HEK293 (cell line): ENCODE data around the gene ART5.

Source experiments
- CTCF ChIA-PET: fragments of 350-600 bp; formaldehyde crosslinking; extraction: SDS; loops from one replicate; lab custom pipeline; 2021; ENCODE audit warnings: antibody characterized with exemption; lab: Yijun Ruan, JAX
- POLR2A ChIA-PET: fragments of 300-600 bp; formaldehyde crosslinking; extraction: SDS; loops from one replicate; lab custom pipeline; 2020; ENCODE audit warnings: antibody characterized with exemption, inconsistent platforms; lab: Yijun Ruan, JAX
- H3K27ac ChIP-seq: fragments of 200-500 bp; sonication (Bioruptor generic); 2 replicates; pipeline ENCODE4 v1.5.1; 2014; ENCODE audit warnings: low read depth, low read length, control low read depth, inconsistent platforms; ENCODE audit errors: extremely low read depth
- H3K36me3 ChIP-seq, 2 experiments: fragments of 200-500 bp in 1 of 2; sonication (Bioruptor generic) in 1 of 2; 1 replicate in 1 of 2; 2 replicates in 1 of 2; pipeline ENCODE4 v1.5.1; 2014 to 2017; ENCODE audit warnings: inconsistent platforms in 2 of 2, low read length in 2 of 2; ENCODE audit not compliant: control insufficient read depth in 2 of 2, insufficient read depth in 1 of 2
- H3K4me1 ChIP-seq: fragments of 200-500 bp; sonication (Bioruptor generic); 2 replicates; pipeline ENCODE4 v1.5.1; 2014; ENCODE audit warnings: mild to moderate bottlenecking, low read length, inconsistent platforms; ENCODE audit not compliant: control insufficient read depth, insufficient read depth
- H3K4me3 ChIP-seq: 2 replicates; pipeline ENCODE4 v1.5.1; 2011; ENCODE audit warnings: low read depth, mild to moderate bottlenecking, control low read depth, low read length, moderate library complexity
- H3K9me3 ChIP-seq: fragments of 200-500 bp; sonication (Bioruptor generic); 2 replicates; pipeline ENCODE4 v1.5.1; 2014; ENCODE audit warnings: low read depth, low read length, inconsistent platforms; ENCODE audit not compliant: control insufficient read depth, insufficient read depth
- FEZF1 ChIP-seq: fragments of 450-650 bp; formaldehyde crosslinking; IDR thresholded peaks from 2 replicates; pipeline ENCODE4 v1.5.1; 2016; ENCODE audit warnings: missing biosample characterization, missing genetic modification characterization
- GLIS1 ChIP-seq: fragments of 450-650 bp; formaldehyde crosslinking; IDR thresholded peaks from 2 replicates; pipeline ENCODE4 v1.5.1; 2016; ENCODE audit warnings: missing biosample characterization, missing genetic modification characterization
- PRDM1 ChIP-seq: fragments of 450-650 bp; formaldehyde crosslinking; IDR thresholded peaks from 2 replicates; pipeline ENCODE4; 2016; ENCODE audit warnings: missing biosample characterization, missing genetic modification characterization
- ZBTB7A ChIP-seq: fragments of 450-650 bp; formaldehyde crosslinking; IDR thresholded peaks from 2 replicates; pipeline ENCODE4 v1.5.1; 2016; ENCODE audit warnings: low read depth, missing biosample characterization, missing genetic modification characterization
- ZNF184 ChIP-seq: fragments of 450-650 bp; IDR thresholded peaks from 2 replicates; pipeline ENCODE4 v1.5.1; 2018; ENCODE audit warnings: missing biosample characterization, mild to moderate bottlenecking, missing genetic modification characterization
- ZNF514 ChIP-seq: fragments of 450-650 bp; formaldehyde crosslinking; IDR thresholded peaks from 2 replicates; pipeline ENCODE4 v1.5.1; 2016; ENCODE audit warnings: missing biosample characterization, missing genetic modification characterization
- ZNF548 ChIP-seq: fragments of 450-650 bp; formaldehyde crosslinking; IDR thresholded peaks from 2 replicates; pipeline ENCODE4 v1.5.1; 2016; ENCODE audit warnings: missing biosample characterization, missing genetic modification characterization
- ZNF558 ChIP-seq: fragments of 450-650 bp; formaldehyde crosslinking; IDR thresholded peaks from 2 replicates; pipeline ENCODE4 v1.5.1; 2016; ENCODE audit warnings: missing biosample characterization, missing genetic modification characterization
- ZNF585B ChIP-seq: fragments of 450-650 bp; formaldehyde crosslinking; IDR thresholded peaks from 2 replicates; pipeline ENCODE4 v1.5.1; 2016; ENCODE audit warnings: missing biosample characterization, missing genetic modification characterization
- ZNF596 ChIP-seq: fragments of 450-650 bp; IDR thresholded peaks from 2 replicates; pipeline ENCODE4 v1.5.0; 2018; ENCODE audit warnings: missing biosample characterization, mild to moderate bottlenecking, missing genetic modification characterization, moderate library complexity
- ZNF610 ChIP-seq: fragments of 450-650 bp; formaldehyde crosslinking; IDR thresholded peaks from 2 replicates; pipeline ENCODE4 v1.5.1; 2016; ENCODE audit warnings: missing biosample characterization, missing genetic modification characterization, borderline replicate concordance
- ZNF658 ChIP-seq: fragments of 450-650 bp; formaldehyde crosslinking; IDR thresholded peaks from 2 replicates; pipeline ENCODE4; 2016; ENCODE audit warnings: missing biosample characterization, missing genetic modification characterization
- ZNF707 ChIP-seq: fragments of 450-650 bp; formaldehyde crosslinking; IDR thresholded peaks from 2 replicates; pipeline ENCODE4 v1.5.1; 2016; ENCODE audit warnings: missing biosample characterization, missing genetic modification characterization
- TF ChIP-seq, protein P1 (sequence below): fragments of 450-650 bp; formaldehyde crosslinking; IDR thresholded peaks from 2 replicates; pipeline ENCODE4 v1.5.1; 2016; ENCODE audit warnings: missing biosample characterization, missing genetic modification characterization, low read depth
- TF ChIP-seq, protein P2 (sequence below): fragments of 450-650 bp; formaldehyde crosslinking; IDR thresholded peaks from 2 replicates; pipeline ENCODE4 v1.5.0; 2017; ENCODE audit warnings: missing biosample characterization, missing genetic modification characterization, borderline replicate concordance

ART5 gene

DNA sequence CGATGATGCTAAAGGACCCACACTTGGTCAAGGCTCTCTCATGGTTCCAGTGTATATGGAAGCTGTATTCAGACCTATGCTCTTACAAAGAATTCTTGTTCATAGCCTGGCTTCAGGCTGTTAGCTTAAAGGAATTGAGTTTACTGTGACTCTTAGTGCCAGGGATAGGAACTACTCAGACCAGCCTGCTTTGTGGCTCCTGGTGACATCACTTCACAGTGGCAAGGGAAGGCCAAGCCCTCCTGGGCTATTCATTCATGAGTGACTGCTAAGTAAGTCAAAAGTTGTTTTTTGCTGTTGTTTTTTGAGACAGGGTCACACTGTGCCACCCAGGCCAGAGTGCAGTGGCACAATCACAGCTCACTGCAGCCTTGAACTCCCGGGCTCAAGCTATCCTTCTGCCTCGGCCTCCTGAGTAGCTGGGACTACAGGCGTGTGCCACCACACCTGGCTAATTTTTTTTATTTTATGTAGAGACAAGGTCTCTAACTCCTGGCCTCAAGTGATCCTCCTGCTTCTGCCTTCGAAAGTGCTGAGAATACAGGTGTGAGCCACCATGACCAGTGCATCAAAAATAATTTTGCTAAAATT lies 9.6 kb downstream of the ART5 start (continued):
- TF ChIP-seq ZNF707 (tag by site-specific recombination) (no peak), ZNF585B (tag by site-specific recombination) (no peak), ZNF596 (tag by site-specific recombination) (no peak), ZBTB7A (no peak)
- TF ChIP-seq, protein P1, sequence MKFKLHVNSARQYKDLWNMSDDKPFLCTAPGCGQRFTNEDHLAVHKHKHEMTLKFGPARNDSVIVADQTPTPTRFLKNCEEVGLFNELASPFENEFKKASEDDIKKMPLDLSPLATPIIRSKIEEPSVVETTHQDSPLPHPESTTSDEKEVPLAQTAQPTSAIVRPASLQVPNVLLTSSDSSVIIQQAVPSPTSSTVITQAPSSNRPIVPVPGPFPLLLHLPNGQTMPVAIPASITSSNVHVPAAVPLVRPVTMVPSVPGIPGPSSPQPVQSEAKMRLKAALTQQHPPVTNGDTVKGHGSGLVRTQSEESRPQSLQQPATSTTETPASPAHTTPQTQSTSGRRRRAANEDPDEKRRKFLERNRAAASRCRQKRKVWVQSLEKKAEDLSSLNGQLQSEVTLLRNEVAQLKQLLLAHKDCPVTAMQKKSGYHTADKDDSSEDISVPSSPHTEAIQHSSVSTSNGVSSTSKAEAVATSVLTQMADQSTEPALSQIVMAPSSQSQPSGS, result no peak

GRCh38 chr11:3631331-3631730 lies 10.5 kb downstream of the ART5 start:
- Histone ChIP-seq H3K27ac (no peak overlapping the region), H3K9me3 (no peaks in the 10 kb centered on the region), H3K4me1 (no peaks in the 10 kb centered on the region), H3K4me3 (no peak overlapping the region), H3K36me3 (no peaks in the 10 kb centered on the region)
- CTCF ChIA-PET, result interaction anchor here (0.5 to 2.2 kb wide), 4 partner anchors 10 to 71 kb away, joined by 3 to 6 read pairs (median 3); no protein-coding TSS in a partner anchor
- POLR2A ChIA-PET, result no interaction called here
- TF ChIP-seq FEZF1 (tag by site-specific recombination) (no peak), ZNF184 (0 out of 2 replicates have a peak, but pooled peaks have one; percentile 22)
- TF ChIP-seq, protein P1, result peak; percentile 21; the same call in 1 of the 2 replicates
- TF ChIP-seq, all 188 proteins: peak for 2

- no peaks in the 10 kb centered on the region for H3K36me3 ChIP-seq
- POLR2A ChIA-PET, result no interaction called here
- H3K4me1 ChIP-seq, result no peaks in the 10 kb centered on the region
- H3K9me3 ChIP-seq, result no peaks in the 10 kb centered on the region
- CTCF ChIA-PET, result interaction anchor here (0.6 kb wide), 1 partner anchor 987 kb away, joined by 3 read pairs; no protein-coding TSS in a partner anchor
- H3K4me3 ChIP-seq, result no peak overlapping the region
- H3K27ac ChIP-seq, result no peak overlapping the region
- TF ChIP-seq, protein P2, sequence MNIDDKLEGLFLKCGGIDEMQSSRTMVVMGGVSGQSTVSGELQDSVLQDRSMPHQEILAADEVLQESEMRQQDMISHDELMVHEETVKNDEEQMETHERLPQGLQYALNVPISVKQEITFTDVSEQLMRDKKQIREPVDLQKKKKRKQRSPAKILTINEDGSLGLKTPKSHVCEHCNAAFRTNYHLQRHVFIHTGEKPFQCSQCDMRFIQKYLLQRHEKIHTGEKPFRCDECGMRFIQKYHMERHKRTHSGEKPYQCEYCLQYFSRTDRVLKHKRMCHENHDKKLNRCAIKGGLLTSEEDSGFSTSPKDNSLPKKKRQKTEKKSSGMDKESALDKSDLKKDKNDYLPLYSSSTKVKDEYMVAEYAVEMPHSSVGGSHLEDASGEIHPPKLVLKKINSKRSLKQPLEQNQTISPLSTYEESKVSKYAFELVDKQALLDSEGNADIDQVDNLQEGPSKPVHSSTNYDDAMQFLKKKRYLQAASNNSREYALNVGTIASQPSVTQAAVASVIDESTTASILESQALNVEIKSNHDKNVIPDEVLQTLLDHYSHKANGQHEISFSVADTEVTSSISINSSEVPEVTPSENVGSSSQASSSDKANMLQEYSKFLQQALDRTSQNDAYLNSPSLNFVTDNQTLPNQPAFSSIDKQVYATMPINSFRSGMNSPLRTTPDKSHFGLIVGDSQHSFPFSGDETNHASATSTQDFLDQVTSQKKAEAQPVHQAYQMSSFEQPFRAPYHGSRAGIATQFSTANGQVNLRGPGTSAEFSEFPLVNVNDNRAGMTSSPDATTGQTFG, result no peak
- TF ChIP-seq ZNF558 (tag by site-specific recombination) (no peak), ZNF548 (no peak), PRDM1 (tag by site-specific recombination) (no peak), GLIS1 (tag by site-specific recombination) (peak; percentile 82)
Observed at GRCh38 chr11:3627291-3627690, 14.5 kb downstream of the ART5 start.

- no peaks in the 10 kb centered on the region for H3K9me3 ChIP-seq
- no peaks in the 10 kb centered on the region for H3K36me3 ChIP-seq
- CTCF ChIA-PET, result interaction anchor here (0.6 kb wide), 1 partner anchor 17 kb away, joined by 3 read pairs; no protein-coding TSS in a partner anchor
- TF ChIP-seq ZNF658 (tag by site-specific recombination), result no peak
- TF ChIP-seq ZNF610, result no peak
- no peak for TF ChIP-seq ZNF514 (tag by site-specific recombination)
- POLR2A ChIA-PET, result interaction anchor here (0.5 kb wide), 1 partner anchor 466 kb away, joined by 4 read pairs; no protein-coding TSS in a partner anchor
- no peak overlapping the region for H3K4me3 ChIP-seq
- H3K4me1 ChIP-seq, result no peaks in the 10 kb centered on the region
- no peak overlapping the region for H3K27ac ChIP-seq
Observed at GRCh38 chr11:3626250-3626960, 15.4 kb downstream of the ART5 start.
